Astrocyte of the cerebellum (primary cell): ENCODE measurements around the gene SPATS2.

Source experiments
- DNase-seq: peaks from one replicate; pipeline ENCODE4 v3.0.0-alpha.2; 2011; ENCODE audit warnings: low read depth
- H3K4me3 ChIP-seq: 2 replicates; pipeline ENCODE4 v1.5.1; 2011; ENCODE audit warnings: mild to moderate bottlenecking, low read depth, low read length, moderate library complexity
- CTCF ChIP-seq: IDR thresholded peaks from 2 replicates; pipeline ENCODE4 v1.5.1; 2012; ENCODE audit warnings: low read length, low read depth, moderate library complexity, mild to moderate bottlenecking; ENCODE audit errors: missing control alignments
- in situ Hi-C: cut with HindIII; loops from 2 replicates; pipeline ENCODE4 v1.10.0; 2017; ENCODE audit warnings: low sequenced_read_pairs

Gene SPATS2

GRCh38 chr12:49512546-49512945 lies 145.3 kb downstream of the SPATS2 start:
- no peak for TF ChIP-seq CTCF
- in situ Hi-C loops: no loop called here
- DNase-seq: no peak
- no peak overlapping the region for H3K4me3 ChIP-seq

- H3K4me3 ChIP-seq: no peak overlapping the region
- TF ChIP-seq CTCF: no peak
- in situ Hi-C loops: loop anchor here (5.0 kb wide), 1 partner anchor 57 kb away; no protein-coding TSS in a partner anchor
- DNase-seq: peak; percentile 73
These were observed 148.0 kb downstream of the SPATS2 start for GRCh38 chr12:49515266-49515665.

- DNase-seq: peak; percentile 39
- H3K4me3 ChIP-seq: no peak overlapping the region
- in situ Hi-C loops: loop anchor here (5.0 kb wide), 1 partner anchor 53 kb away; no protein-coding TSS in a partner anchor
- TF ChIP-seq CTCF: no peak
These were observed 151.8 kb downstream of the SPATS2 start for GRCh38 chr12:49518914-49519573.

GRCh38 chr12:49519574-49519936 lies 152.3 kb downstream of the SPATS2 start:
- no peak for DNase-seq
- in situ Hi-C loops: loop anchor here (5.0 kb wide), 1 partner anchor 53 kb away; no protein-coding TSS in a partner anchor

GRCh38 chr12:49521389-49521788 lies 154.1 kb downstream of the SPATS2 start:
- no peak overlapping the region for H3K4me3 ChIP-seq
- TF ChIP-seq CTCF: no peak
- in situ Hi-C loops: no loop called here
- no peak for DNase-seq

More at GRCh38 chr12:49519574-49519936, 152.3 kb downstream of the SPATS2 start:
- no peak for TF ChIP-seq CTCF
- H3K4me3 ChIP-seq: no peak overlapping the region

GRCh38 chr12:49524660-49525324 lies 157.5 kb downstream of the SPATS2 start:
- no peak overlapping the region for H3K4me3 ChIP-seq
- DNase-seq: no peak
- TF ChIP-seq CTCF: no peak
- in situ Hi-C loops: no loop called here
